Measurements from ENCODE around the gene CPNE1.

GRCh38 chr20:35709259-35709658 is 44.6 kb upstream of the CPNE1 start:
- TF ChIP-seq SIN3A (IDR thresholded peaks at IDR 0.05; ENCODE audit: low read depth, low read length) (no peak), ZZZ3 (IDR thresholded peaks at IDR 0.05; ENCODE audit: control insufficient read depth, insufficient read length, low read depth) (no peak), CEBPB (IDR thresholded peaks at IDR 0.05; ENCODE audit: borderline replicate concordance in 1 of 2, low read depth in 2 of 2, low read length in 2 of 2) (no peak), SP1 (IDR thresholded peaks at IDR 0.05; ENCODE audit: low read depth, low read length) (no peak), SPI1 (IDR thresholded peaks at IDR 0.05; ENCODE audit: borderline replicate concordance, insufficient read depth, low read depth, low read length) (no peak), IRF4 (IDR thresholded peaks at IDR 0.05; ENCODE audit: low read depth, low read length) (no peak), CBFB (IDR thresholded peaks at IDR 0.05; ENCODE audit: low read depth) (no peak), POLR2A (IDR thresholded peaks at IDR 0.05; ENCODE audit: low read depth, low read length) (no peak), EZH2 (IDR thresholded peaks at IDR 0.05; ENCODE audit: borderline replicate concordance, control insufficient read depth, low read depth, low read length) (no peak), MXI1 (IDR thresholded peaks at IDR 0.05; ENCODE audit: low read depth, low read length) (no peak), POLR2AphosphoS5 (IDR thresholded peaks at IDR 0.05; ENCODE audit: low read length) (peak; percentile 81)
- TF ChIP-seq, protein P1, sequence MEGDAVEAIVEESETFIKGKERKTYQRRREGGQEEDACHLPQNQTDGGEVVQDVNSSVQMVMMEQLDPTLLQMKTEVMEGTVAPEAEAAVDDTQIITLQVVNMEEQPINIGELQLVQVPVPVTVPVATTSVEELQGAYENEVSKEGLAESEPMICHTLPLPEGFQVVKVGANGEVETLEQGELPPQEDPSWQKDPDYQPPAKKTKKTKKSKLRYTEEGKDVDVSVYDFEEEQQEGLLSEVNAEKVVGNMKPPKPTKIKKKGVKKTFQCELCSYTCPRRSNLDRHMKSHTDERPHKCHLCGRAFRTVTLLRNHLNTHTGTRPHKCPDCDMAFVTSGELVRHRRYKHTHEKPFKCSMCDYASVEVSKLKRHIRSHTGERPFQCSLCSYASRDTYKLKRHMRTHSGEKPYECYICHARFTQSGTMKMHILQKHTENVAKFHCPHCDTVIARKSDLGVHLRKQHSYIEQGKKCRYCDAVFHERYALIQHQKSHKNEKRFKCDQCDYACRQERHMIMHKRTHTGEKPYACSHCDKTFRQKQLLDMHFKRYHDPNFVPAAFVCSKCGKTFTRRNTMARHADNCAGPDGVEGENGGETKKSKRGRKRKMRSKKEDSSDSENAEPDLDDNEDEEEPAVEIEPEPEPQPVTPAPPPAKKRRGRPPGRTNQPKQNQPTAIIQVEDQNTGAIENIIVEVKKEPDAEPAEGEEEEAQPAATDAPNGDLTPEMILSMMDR (IDR thresholded peaks at IDR 0.05 in 2 of 3, conservative IDR thresholded peaks at IDR 0.05 in 1 of 3; ENCODE audit: control insufficient read depth in 2 of 3, extremely low read depth in 1 of 3, insufficient read depth in 1 of 3, low read depth in 3 of 3, low read length in 3 of 3), result no peak
- TF ChIP-seq, protein P2, sequence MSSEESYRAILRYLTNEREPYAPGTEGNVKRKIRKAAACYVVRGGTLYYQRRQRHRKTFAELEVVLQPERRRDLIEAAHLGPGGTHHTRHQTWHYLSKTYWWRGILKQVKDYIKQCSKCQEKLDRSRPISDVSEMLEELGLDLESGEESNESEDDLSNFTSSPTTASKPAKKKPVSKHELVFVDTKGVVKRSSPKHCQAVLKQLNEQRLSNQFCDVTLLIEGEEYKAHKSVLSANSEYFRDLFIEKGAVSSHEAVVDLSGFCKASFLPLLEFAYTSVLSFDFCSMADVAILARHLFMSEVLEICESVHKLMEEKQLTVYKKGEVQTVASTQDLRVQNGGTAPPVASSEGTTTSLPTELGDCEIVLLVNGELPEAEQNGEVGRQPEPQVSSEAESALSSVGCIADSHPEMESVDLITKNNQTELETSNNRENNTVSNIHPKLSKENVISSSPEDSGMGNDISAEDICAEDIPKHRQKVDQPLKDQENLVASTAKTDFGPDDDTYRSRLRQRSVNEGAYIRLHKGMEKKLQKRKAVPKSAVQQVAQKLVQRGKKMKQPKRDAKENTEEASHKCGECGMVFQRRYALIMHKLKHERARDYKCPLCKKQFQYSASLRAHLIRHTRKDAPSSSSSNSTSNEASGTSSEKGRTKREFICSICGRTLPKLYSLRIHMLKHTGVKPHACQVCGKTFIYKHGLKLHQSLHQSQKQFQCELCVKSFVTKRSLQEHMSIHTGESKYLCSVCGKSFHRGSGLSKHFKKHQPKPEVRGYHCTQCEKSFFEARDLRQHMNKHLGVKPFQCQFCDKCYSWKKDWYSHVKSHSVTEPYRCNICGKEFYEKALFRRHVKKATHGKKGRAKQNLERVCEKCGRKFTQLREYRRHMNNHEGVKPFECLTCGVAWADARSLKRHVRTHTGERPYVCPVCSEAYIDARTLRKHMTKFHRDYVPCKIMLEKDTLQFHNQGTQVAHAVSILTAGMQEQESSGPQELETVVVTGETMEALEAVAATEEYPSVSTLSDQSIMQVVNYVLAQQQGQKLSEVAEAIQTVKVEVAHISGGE (CRISPR knock-in tag; IDR thresholded peaks at IDR 0.05), result no peak
- TF ChIP-seq, protein P3, sequence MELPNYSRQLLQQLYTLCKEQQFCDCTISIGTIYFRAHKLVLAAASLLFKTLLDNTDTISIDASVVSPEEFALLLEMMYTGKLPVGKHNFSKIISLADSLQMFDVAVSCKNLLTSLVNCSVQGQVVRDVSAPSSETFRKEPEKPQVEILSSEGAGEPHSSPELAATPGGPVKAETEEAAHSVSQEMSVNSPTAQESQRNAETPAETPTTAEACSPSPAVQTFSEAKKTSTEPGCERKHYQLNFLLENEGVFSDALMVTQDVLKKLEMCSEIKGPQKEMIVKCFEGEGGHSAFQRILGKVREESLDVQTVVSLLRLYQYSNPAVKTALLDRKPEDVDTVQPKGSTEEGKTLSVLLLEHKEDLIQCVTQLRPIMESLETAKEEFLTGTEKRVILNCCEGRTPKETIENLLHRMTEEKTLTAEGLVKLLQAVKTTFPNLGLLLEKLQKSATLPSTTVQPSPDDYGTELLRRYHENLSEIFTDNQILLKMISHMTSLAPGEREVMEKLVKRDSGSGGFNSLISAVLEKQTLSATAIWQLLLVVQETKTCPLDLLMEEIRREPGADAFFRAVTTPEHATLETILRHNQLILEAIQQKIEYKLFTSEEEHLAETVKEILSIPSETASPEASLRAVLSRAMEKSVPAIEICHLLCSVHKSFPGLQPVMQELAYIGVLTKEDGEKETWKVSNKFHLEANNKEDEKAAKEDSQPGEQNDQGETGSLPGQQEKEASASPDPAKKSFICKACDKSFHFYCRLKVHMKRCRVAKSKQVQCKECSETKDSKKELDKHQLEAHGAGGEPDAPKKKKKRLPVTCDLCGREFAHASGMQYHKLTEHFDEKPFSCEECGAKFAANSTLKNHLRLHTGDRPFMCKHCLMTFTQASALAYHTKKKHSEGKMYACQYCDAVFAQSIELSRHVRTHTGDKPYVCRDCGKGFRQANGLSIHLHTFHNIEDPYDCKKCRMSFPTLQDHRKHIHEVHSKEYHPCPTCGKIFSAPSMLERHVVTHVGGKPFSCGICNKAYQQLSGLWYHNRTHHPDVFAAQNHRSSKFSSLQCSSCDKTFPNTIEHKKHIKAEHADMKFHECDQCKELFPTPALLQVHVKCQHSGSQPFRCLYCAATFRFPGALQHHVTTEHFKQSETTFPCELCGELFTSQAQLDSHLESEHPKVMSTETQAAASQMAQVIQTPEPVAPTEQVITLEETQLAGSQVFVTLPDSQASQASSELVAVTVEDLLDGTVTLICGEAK (IDR thresholded peaks at IDR 0.05; ENCODE audit: borderline replicate concordance), result no peak

All from GM12878 (cell line).